ENCODE results near the gene KANK3. TPM values are rescaled to one million over a fixed set of nuclear protein-coding genes. Genes with fewer than 3 reads are reported as not detected.
"Not testable (repeated sequence)": the region's sequence is repeated elsewhere in the genome, so short reads cannot be mapped to it uniquely, and the experiment has no call there.

KANK3 gene
- total RNA-seq, 1 donor from 2014 or later = 0.89 TPM

GRCh38 chr19:8314981-8315640, 28.0 kb downstream of the KANK3 start:
- H3K4me3 Mint-ChIP-seq (ENCODE audit: low read depth); H3K27me3 Mint-ChIP-seq (ENCODE audit: low read depth); H3K27ac Mint-ChIP-seq; intact Hi-C loops (cut with micrococcal nuclease); DNase-seq (ENCODE audit: low spot score); H3K4me1 Mint-ChIP-seq (ENCODE audit: low read depth); H3K9me3 Mint-ChIP-seq: not testable (repeated sequence)
- peaks cover 27% of the 10 kb centered on the region for H3K36me3 Mint-ChIP-seq (ENCODE audit: low read depth)

- intact Hi-C loops (cut with micrococcal nuclease) = no loop called here
- no peaks in the 10 kb centered on the region for H3K9me3 Mint-ChIP-seq
- H3K36me3 Mint-ChIP-seq (ENCODE audit: low read depth) = peaks cover 34% of the 10 kb centered on the region
- H3K4me1 Mint-ChIP-seq (ENCODE audit: low read depth) = peaks cover 14% of the 10 kb centered on the region
- no peaks in the 10 kb centered on the region for H3K27me3 Mint-ChIP-seq (ENCODE audit: low read depth)
- H3K27ac Mint-ChIP-seq = no peak overlapping the region
- DNase-seq (ENCODE audit: low spot score) = no peak
- no peak overlapping the region for H3K4me3 Mint-ChIP-seq (ENCODE audit: low read depth)
Observed at GRCh38 chr19:8311461-8312260, 31.4 kb downstream of the KANK3 start.

- no peak for DNase-seq (ENCODE audit: low spot score)
- H3K36me3 Mint-ChIP-seq (ENCODE audit: low read depth) = peaks cover 37% of the 10 kb centered on the region
Observed at GRCh38 chr19:8310342-8311055, 32.6 kb downstream of the KANK3 start.

GRCh38 chr19:8308891-8309291, 34.2 kb downstream of the KANK3 start:
- no peak for DNase-seq (ENCODE audit: low spot score)
- Mint-ChIP-seq H3K4me1 (ENCODE audit: low read depth) (peaks cover 19% of the 10 kb centered on the region), H3K9me3 (no peaks in the 10 kb centered on the region), H3K36me3 (ENCODE audit: low read depth) (peaks cover 38% of the 10 kb centered on the region), H3K27me3 (ENCODE audit: low read depth) (no peaks in the 10 kb centered on the region), H3K4me3 (ENCODE audit: low read depth) (peak overlapping the region; percentile 88), H3K27ac (peak overlapping the region; percentile 88)
- intact Hi-C loops (cut with micrococcal nuclease) = loop anchor here (1.0 kb wide), 1 partner anchor 12 kb away; the partner anchor contains the start of genes NDUFA7 and RPS28

More at GRCh38 chr19:8310342-8311055, 32.6 kb downstream of the KANK3 start:
- peaks cover 19% of the 10 kb centered on the region for H3K4me1 Mint-ChIP-seq (ENCODE audit: low read depth)
- H3K27ac Mint-ChIP-seq = no peak overlapping the region
- intact Hi-C loops (cut with micrococcal nuclease) = no loop called here
- no peaks in the 10 kb centered on the region for H3K9me3 Mint-ChIP-seq
- H3K27me3 Mint-ChIP-seq (ENCODE audit: low read depth) = no peaks in the 10 kb centered on the region
- no peak overlapping the region for H3K4me3 Mint-ChIP-seq (ENCODE audit: low read depth)

- intact Hi-C loops (cut with micrococcal nuclease) = loop anchor here (1.0 kb wide), 1 partner anchor 13 kb away; the partner anchor contains the start of genes NDUFA7 and RPS28
- DNase-seq (ENCODE audit: low spot score) = peak; percentile 85
- H3K9me3 Mint-ChIP-seq = no peaks in the 10 kb centered on the region
- no peaks in the 10 kb centered on the region for H3K27me3 Mint-ChIP-seq (ENCODE audit: low read depth)
- H3K4me3 Mint-ChIP-seq (ENCODE audit: low read depth) = peak within 1 kb of the TSS; percentile 88
- H3K27ac Mint-ChIP-seq = peak within 1 kb of the TSS; percentile 88
- H3K4me1 Mint-ChIP-seq (ENCODE audit: low read depth) = peaks cover 19% of the 10 kb centered on the region
- H3K36me3 Mint-ChIP-seq (ENCODE audit: low read depth) = peaks cover 40% of the 10 kb centered on the region
Observed at GRCh38 chr19:8307965-8308866, 34.8 kb downstream of the KANK3 start, which contains the start of gene CD320. TSS of gene CD320 (minus strand) at chr19:8308358. CDS start at chr19:8308290, 68 bp downstream.

GRCh38 chr19:8307400-8307964, 35.6 kb downstream of the KANK3 start:
- no peaks in the 10 kb centered on the region for H3K27me3 Mint-ChIP-seq (ENCODE audit: low read depth)
- no peaks in the 10 kb centered on the region for H3K9me3 Mint-ChIP-seq
- peaks cover 41% of the 10 kb centered on the region for H3K36me3 Mint-ChIP-seq (ENCODE audit: low read depth)
- H3K4me1 Mint-ChIP-seq (ENCODE audit: low read depth) = peaks cover 19% of the 10 kb centered on the region
- DNase-seq (ENCODE audit: low spot score) = no peak
- intact Hi-C loops (cut with micrococcal nuclease) = no loop called here
- H3K27ac Mint-ChIP-seq = peak overlapping the region; percentile 81
- peak overlapping the region; percentile 88 for H3K4me3 Mint-ChIP-seq (ENCODE audit: low read depth)

- no peaks in the 10 kb centered on the region for H3K27me3 Mint-ChIP-seq (ENCODE audit: low read depth)
- DNase-seq (ENCODE audit: low spot score) = no peak
- intact Hi-C loops (cut with micrococcal nuclease) = no loop called here
- H3K4me3 Mint-ChIP-seq (ENCODE audit: low read depth) = peak overlapping the region; percentile 88
- H3K9me3 Mint-ChIP-seq = no peaks in the 10 kb centered on the region
- peaks cover 19% of the 10 kb centered on the region for H3K4me1 Mint-ChIP-seq (ENCODE audit: low read depth)
- peaks cover 48% of the 10 kb centered on the region for H3K36me3 Mint-ChIP-seq (ENCODE audit: low read depth)
- H3K27ac Mint-ChIP-seq = peak overlapping the region; percentile 81
Observed at GRCh38 chr19:8306235-8307054, 36.6 kb downstream of the KANK3 start.

GRCh38 chr19:8305798-8306197, 37.3 kb downstream of the KANK3 start:
- Mint-ChIP-seq H3K27ac (no peak overlapping the region), H3K9me3 (no peaks in the 10 kb centered on the region), H3K4me3 (ENCODE audit: low read depth) (peak overlapping the region; percentile 88)

GRCh38 chr19:8304841-8305621, 38.0 kb downstream of the KANK3 start:
- peak; percentile 16 for DNase-seq (ENCODE audit: low spot score)
- H3K36me3 Mint-ChIP-seq (ENCODE audit: low read depth) = peaks cover 42% of the 10 kb centered on the region
- intact Hi-C loops (cut with micrococcal nuclease) = no loop called here
- H3K4me3 Mint-ChIP-seq (ENCODE audit: low read depth) = no peak overlapping the region
- H3K4me1 Mint-ChIP-seq (ENCODE audit: low read depth) = peaks cover 19% of the 10 kb centered on the region
- no peak overlapping the region for H3K27ac Mint-ChIP-seq
- H3K27me3 Mint-ChIP-seq (ENCODE audit: low read depth) = no peaks in the 10 kb centered on the region
- no peaks in the 10 kb centered on the region for H3K9me3 Mint-ChIP-seq

More at GRCh38 chr19:8305798-8306197, 37.3 kb downstream of the KANK3 start:
- DNase-seq (ENCODE audit: low spot score) = no peak
- intact Hi-C loops (cut with micrococcal nuclease) = no loop called here
- peaks cover 42% of the 10 kb centered on the region for H3K36me3 Mint-ChIP-seq (ENCODE audit: low read depth)
- peaks cover 19% of the 10 kb centered on the region for H3K4me1 Mint-ChIP-seq (ENCODE audit: low read depth)
- no peaks in the 10 kb centered on the region for H3K27me3 Mint-ChIP-seq (ENCODE audit: low read depth)

- intact Hi-C loops (cut with micrococcal nuclease) = no loop called here
- peaks cover 12% of the 10 kb centered on the region for H3K4me1 Mint-ChIP-seq (ENCODE audit: low read depth)
- DNase-seq (ENCODE audit: low spot score) = peak; percentile 6
- H3K27me3 Mint-ChIP-seq (ENCODE audit: low read depth) = no peaks in the 10 kb centered on the region
- no peak overlapping the region for H3K27ac Mint-ChIP-seq
- no peaks in the 10 kb centered on the region for H3K9me3 Mint-ChIP-seq
- peaks cover 31% of the 10 kb centered on the region for H3K36me3 Mint-ChIP-seq (ENCODE audit: low read depth)
- no peak overlapping the region for H3K4me3 Mint-ChIP-seq (ENCODE audit: low read depth)
Observed at GRCh38 chr19:8302734-8303133, 40.3 kb downstream of the KANK3 start.

GRCh38 chr19:8302357-8302691, 40.7 kb downstream of the KANK3 start:
- Mint-ChIP-seq H3K27ac (no peak overlapping the region), H3K9me3 (no peaks in the 10 kb centered on the region), H3K36me3 (ENCODE audit: low read depth) (peaks cover 28% of the 10 kb centered on the region), H3K4me3 (ENCODE audit: low read depth) (no peak overlapping the region), H3K4me1 (ENCODE audit: low read depth) (peaks cover 10% of the 10 kb centered on the region), H3K27me3 (ENCODE audit: low read depth) (no peaks in the 10 kb centered on the region)
- DNase-seq (ENCODE audit: low spot score) = no peak
- intact Hi-C loops (cut with micrococcal nuclease) = no loop called here
